GM20000 (cell line): Measurements from ENCODE around the gene CLMP.
"Not testable (repeated sequence)": the region's sequence is repeated elsewhere in the genome, so short reads cannot be mapped to it uniquely, and the experiment has no call there.

Experiments used
- DNase-seq: peaks from one replicate; pipeline ENCODE4 v3.0.0; 2012; ENCODE audit warnings: low spot score
- TF ChIP-seq, protein P1 (sequence below): IDR thresholded peaks from 2 replicates; pipeline ENCODE4 v1.5.1; 2012; ENCODE audit warnings: mild to moderate bottlenecking, control low read depth; ENCODE audit errors: extremely low read depth, missing control alignments

CLMP gene

DNA sequence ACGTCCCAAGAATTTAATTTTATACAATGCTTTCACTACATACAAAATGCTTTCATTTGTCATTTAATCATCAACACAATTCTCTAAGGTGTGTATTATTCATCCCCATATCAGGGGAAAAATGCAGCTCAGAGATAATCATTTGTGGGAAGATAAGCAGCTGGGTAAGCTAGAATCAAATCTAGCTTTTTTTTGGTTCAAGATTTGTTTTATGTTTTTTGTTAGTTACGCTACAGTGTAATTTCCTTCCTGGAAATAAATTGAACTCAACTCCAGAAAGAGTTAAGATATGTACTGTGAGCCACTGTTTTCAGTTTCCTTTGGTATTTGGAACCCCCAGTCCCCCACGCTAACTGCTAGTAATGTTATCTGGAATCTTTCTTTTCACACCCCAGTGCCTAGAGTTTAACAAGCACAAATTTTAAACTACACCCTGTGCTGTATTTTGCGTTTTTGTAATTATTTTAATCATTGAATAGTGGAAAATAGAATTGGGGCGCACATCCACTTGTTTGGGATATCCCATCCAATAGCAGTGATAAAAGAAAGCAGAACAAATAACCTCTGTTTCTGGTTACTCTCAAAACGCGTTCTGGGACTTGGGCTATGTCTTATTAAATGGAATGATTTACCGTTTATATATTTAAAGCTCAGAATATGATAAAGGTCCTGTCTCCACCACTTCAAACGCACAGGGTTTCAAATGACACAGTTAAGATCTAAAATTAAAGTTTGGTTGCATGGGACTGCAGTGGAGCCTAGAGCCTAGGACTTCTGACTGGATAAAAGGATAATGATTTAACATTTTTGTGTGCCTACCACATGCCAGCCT, 131.0 kb downstream of the CLMP start:
- TF ChIP-seq, protein P1, sequence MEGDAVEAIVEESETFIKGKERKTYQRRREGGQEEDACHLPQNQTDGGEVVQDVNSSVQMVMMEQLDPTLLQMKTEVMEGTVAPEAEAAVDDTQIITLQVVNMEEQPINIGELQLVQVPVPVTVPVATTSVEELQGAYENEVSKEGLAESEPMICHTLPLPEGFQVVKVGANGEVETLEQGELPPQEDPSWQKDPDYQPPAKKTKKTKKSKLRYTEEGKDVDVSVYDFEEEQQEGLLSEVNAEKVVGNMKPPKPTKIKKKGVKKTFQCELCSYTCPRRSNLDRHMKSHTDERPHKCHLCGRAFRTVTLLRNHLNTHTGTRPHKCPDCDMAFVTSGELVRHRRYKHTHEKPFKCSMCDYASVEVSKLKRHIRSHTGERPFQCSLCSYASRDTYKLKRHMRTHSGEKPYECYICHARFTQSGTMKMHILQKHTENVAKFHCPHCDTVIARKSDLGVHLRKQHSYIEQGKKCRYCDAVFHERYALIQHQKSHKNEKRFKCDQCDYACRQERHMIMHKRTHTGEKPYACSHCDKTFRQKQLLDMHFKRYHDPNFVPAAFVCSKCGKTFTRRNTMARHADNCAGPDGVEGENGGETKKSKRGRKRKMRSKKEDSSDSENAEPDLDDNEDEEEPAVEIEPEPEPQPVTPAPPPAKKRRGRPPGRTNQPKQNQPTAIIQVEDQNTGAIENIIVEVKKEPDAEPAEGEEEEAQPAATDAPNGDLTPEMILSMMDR, result no peak
- no peak for DNase-seq

DNA sequence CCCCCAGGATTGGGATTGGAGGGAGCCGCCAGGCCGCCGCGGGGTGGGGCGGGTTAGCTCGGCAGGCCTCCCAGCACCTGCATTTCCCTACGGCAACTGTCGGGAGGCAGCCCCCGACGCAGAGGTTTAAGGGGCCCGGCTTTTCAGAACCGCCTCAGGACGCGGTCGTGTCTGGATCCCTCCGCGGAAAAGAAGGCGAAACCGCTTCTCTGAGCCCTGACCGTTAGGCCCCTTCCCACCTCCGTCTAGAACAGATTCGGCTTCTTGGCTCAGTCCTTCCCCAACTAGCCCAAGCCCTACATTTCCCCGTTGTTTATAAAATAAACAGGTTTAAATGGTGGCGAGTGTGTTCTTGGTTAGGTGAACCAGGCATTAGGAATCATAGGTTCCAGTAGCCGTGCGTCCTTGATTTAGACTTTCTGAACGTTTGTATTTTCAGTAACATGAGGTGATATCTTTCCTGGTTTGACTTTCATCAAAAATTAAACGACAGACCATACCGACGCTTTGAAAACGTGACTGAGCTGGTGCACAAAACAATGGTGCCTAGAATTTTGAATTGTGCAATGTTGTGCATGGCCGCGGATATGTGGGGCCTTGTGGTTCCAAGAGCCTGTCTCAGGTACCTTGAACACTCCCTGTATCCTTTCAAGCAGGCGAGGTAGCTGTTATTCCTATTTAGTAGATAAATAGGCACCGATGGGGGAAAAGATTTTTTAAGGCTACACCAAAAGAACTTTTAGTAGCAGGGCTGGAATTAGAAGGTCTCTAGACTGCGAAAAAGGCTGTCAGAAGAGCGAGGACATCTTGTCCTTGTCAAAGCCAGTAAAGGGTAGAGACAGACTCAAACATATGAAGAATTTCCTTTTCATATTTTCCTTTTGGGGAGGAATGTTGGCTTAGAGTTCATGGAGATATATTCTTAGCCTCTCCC, 131.9 kb downstream of the CLMP start:
- TF ChIP-seq, protein P1, result no peak
- no peak for DNase-seq

DNA sequence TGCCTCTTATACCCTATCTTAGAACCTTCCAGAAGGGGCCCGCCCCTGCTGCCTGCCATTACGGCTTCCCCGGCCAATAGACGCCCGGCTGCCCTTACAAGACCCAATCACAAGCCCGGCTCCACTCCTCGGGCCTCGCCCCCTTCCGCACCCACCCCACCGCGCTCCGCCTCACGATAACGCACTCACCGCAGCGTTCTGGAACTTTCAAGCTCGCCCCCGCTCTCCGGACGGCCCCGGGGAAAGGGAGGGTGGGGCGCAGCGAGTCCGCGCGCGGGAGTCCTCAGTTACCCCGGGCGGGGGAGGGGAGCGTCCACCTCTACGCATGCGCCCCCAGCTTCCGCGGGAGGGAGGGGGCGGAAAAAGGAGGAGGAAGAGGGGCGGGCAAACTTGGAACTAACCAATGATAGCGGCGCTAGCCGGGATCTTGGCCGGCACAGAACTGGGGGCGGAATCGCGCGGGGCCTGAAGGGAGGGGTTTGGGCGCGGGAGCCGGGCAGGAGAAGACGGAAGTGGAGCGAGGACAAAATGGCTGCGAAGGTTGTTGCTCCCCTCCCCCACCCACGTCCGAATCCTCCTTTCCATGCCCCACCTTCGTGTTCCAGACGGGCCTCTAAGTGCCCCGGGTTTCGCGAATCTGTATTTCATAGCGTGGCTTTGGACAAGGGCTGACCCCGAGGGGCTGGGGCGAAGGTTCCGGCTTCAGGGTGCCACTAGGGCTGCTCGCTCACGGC, 132.7 kb downstream of the CLMP start:
- TF ChIP-seq, protein P1, result no peak
- peak; percentile 92 for DNase-seq

- DNase-seq, result no peak
- TF ChIP-seq, protein P1, result no peak
These were observed 133.5 kb downstream of the CLMP start, which contains the start of gene HSPA8 for GRCh38 chr11:123061403-123062157. HSPA8 (minus strand) TSS chr11:123062136; CDS start chr11:123061324, 812 bp downstream.

DNA sequence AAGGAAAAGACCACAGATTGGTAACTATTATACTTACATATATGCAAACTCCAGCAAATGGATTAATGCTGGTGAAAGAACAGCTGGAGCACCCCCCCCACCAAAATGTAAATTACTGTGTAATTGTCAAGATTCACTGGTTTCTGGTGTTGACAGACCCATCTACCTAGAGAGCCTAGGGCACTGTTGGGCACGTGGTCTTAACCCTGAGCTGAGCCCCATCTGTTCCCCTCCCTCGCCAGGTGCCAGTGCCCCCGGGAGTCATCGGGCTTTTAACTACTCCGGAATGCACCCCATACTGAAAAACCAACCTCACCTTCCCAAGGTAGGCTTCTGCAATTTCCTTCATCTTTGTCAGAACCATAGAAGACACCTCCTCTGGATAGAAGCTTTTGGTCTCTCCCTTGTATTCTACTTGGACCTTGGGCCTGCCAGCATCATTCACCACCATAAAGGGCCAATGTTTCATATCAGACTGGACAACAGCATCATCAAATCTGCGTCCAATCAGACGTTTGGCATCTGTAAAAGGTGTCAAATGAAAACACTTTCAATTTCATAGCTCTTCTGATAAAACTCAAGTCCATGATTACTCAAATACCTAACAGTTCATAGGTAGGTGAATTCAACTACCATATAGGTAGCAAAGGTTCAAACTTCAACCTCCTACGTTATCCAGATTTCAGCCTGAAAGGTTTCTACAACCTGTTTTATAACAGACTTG, 134.6 kb downstream of the CLMP start:
- TF ChIP-seq, protein P1, result no peak
- DNase-seq, result no peak

DNA sequence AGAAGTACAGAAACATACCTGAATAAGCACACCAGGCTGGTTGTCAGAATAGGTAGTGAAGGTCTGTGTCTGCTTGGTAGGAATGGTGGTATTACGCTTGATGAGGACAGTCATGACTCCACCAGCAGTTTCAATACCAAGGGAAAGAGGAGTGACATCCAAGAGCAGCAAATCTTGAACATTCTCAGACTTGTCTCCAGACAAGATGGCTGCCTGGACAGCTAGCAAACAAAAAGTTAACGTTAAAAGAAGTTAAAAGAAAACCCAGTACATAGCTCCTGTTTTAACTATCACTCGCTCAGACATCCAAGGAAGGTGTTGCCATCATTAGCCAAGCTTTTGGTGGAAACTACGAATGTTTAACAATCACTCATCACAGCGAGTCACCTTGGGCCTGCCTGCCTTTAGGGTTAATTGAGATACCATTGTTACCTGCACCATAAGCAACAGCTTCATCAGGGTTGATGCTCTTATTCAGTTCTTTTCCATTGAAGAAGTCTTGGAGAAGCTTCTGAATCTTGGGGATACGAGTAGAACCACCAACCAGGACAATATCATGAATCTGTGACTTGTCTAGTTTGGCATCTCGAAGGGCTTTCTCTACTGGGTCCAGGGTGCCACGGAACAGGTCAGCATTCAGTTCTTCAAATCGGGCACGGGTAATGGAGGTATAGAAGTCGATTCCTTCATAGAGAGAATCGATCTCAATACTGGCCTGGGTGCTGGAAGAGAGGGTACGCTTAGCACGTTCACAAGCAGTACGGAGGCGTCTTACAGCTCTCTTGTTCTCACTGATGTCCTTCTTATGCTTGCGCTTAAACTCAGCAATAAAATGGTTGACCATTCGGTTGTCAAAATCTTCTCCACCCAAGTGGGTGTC, 135.8 kb downstream of the CLMP start:
- not testable (repeated sequence) for DNase-seq
